Endometrium (tissue), 2 donors: ENCODE results near the gene DNAH1.

ENCODE experiments used
- FAIRE-seq: peaks from 2 replicates; lab custom pipeline; 2012; peaks lifted over from hg19 to GRCh38; lab: Jason Lieb, UNC
- donor health status: control.
- donor health status: control.

Gene DNAH1

GRCh38 chr3:52311576-52312119, 4.5 kb upstream of the DNAH1 start:
- FAIRE-seq, result no peak

GRCh38 chr3:52313188-52313773, 2.8 kb upstream of the DNAH1 start:
- no peak for FAIRE-seq

GRCh38 chr3:52313774-52314188, 2.3 kb upstream of the DNAH1 start:
- FAIRE-seq, result no peak

- FAIRE-seq, result no peak
These were observed 1.6 kb upstream of the DNAH1 start for GRCh38 chr3:52314489-52314888.

- FAIRE-seq, result no peak
These were observed 1.1 kb upstream of the DNAH1 start for GRCh38 chr3:52315006-52315405.

GRCh38 chr3:52317208-52318000, 1.3 kb downstream of the DNAH1 start:
- FAIRE-seq, result no peak

- FAIRE-seq, result no peak
These were observed 2.2 kb downstream of the DNAH1 start for GRCh38 chr3:52318186-52318816.

- no peak for FAIRE-seq
These were observed 3.9 kb downstream of the DNAH1 start for GRCh38 chr3:52319921-52320595.

GRCh38 chr3:52321481-52321880, 5.4 kb downstream of the DNAH1 start:
- FAIRE-seq, result no peak

- no peak for FAIRE-seq
These were observed 6.3 kb downstream of the DNAH1 start for GRCh38 chr3:52322466-52322865.

GRCh38 chr3:52323526-52324295, 7.6 kb downstream of the DNAH1 start:
- FAIRE-seq, result no peak

GRCh38 chr3:52324676-52325075, 8.6 kb downstream of the DNAH1 start:
- FAIRE-seq, result no peak

GRCh38 chr3:52325686-52326085, 9.6 kb downstream of the DNAH1 start:
- no peak for FAIRE-seq

- FAIRE-seq, result no peak
These were observed 10.9 kb downstream of the DNAH1 start for GRCh38 chr3:52326976-52327375.

GRCh38 chr3:52327486-52328290, 11.6 kb downstream of the DNAH1 start:
- no peak for FAIRE-seq

GRCh38 chr3:52328536-52329080, 12.5 kb downstream of the DNAH1 start:
- FAIRE-seq, result no peak

- FAIRE-seq, result no peak
These were observed 14.2 kb downstream of the DNAH1 start for GRCh38 chr3:52330194-52330805.

- FAIRE-seq, result no peak
These were observed 15.0 kb downstream of the DNAH1 start for GRCh38 chr3:52331091-52331490.

GRCh38 chr3:52331906-52332305, 15.8 kb downstream of the DNAH1 start:
- FAIRE-seq, result no peak
